Transverse colon (tissue), 4 donors: Measurements from ENCODE around the gene ADIPOR2. TPM values are rescaled to one million over a fixed set of nuclear protein-coding genes. Genes with fewer than 3 reads are reported as not detected.
A peak's percentile ranks its signal among the peaks of the same experiment; 100 is the strongest.

Experiments used
- DNase-seq: peaks from one replicate; pipeline ENCODE4 v3.0.0-alpha.2; 2019
- H3K27ac ChIP-seq, 4 donors: fragments of 200-600 bp; sonication (generic); 2 replicates each; pipeline ENCODE4 v1.5.1; 2016 to 2018; ENCODE audit warnings: inconsistent platforms in 4 of 4
- H3K27me3 ChIP-seq: fragments of 200-600 bp; sonication (generic); 2 replicates; pipeline ENCODE4 v1.5.1; 2017; ENCODE audit warnings: inconsistent platforms
- H3K36me3 ChIP-seq, 4 donors: fragments of 200-600 bp; sonication (generic); 2 replicates each; pipeline ENCODE4 v1.5.1; 2017 to 2019; ENCODE audit warnings: inconsistent platforms in 4 of 4
- H3K4me1 ChIP-seq, 4 donors: fragments of 200-600 bp; sonication (generic); 2 replicates each; pipeline ENCODE4 v1.5.1; 2017 to 2020; ENCODE audit warnings: inconsistent platforms in 4 of 4
- H3K4me3 ChIP-seq, 4 donors: fragments of 200-600 bp; sonication (generic); 1 replicate in 1 of 4; 2 replicates in 3 of 4; pipeline versions ENCODE4 v1.5.1 to v1.6.1; 2017 to 2019; ENCODE audit warnings: inconsistent platforms in 4 of 4
- H3K9me3 ChIP-seq, 2 donors: fragments of 200-600 bp; sonication (generic); 2 replicates each; pipeline ENCODE4 v1.5.1; 2017 to 2019; ENCODE audit warnings: inconsistent platforms in 2 of 2
- CTCF ChIP-seq, 5 experiments: fragments of 200-600 bp in 3 of 5; fragments of 450-650 bp in 2 of 5; sonication (generic) in 3 of 5; IDR thresholded peaks; 1 replicate in 2 of 5; 2 replicates in 3 of 5; pipeline ENCODE4 v1.5.1; 2016 to 2017; ENCODE audit warnings: antibody characterized with exemption in 5 of 5, inconsistent platforms in 3 of 5, mild to moderate bottlenecking in 2 of 5, moderate library complexity in 1 of 5
- EP300 ChIP-seq: sonication (generic); formaldehyde crosslinking; IDR thresholded peaks from one replicate; pipeline ENCODE4 v1.6.1; 2017; ENCODE audit warnings: antibody characterized with exemption, low read depth
- POLR2A ChIP-seq: fragments of 450-650 bp; IDR thresholded peaks from one replicate; pipeline ENCODE4 v1.6.1; 2016; ENCODE audit warnings: antibody characterized with exemption, mild to moderate bottlenecking, moderate library complexity
- POLR2AphosphoS5 ChIP-seq, 3 donors: sonication (generic); formaldehyde crosslinking; IDR thresholded peaks; one replicate each; pipeline ENCODE4 v1.6.1; 2016; ENCODE audit warnings: antibody characterized with exemption in 3 of 3
- WGBS, 2 donors: methylation state at CpG; one replicate each; pipeline ENCODE4 v1.1.5; 2018; ENCODE audit warnings: low coverage in 1 of 2; 5-methylcytosine and 5-hydroxymethylcytosine counted together
- in situ Hi-C, 4 donors: fragments of 200-750 bp; cut with MboI; loops; one replicate each; pipeline versions ENCODE4 v1.15.0 to v1.15.1; 2017; ENCODE audit warnings: low sequenced_read_pairs in 3 of 4, low pct_ligation_motif_present in 1 of 4, low pct_unique_long_range_greater_than_20kb in 1 of 4
- intact Hi-C: fragments of 100-400 bp; cut with DNase I; formaldehyde crosslinking; loops from one replicate; pipeline ENCODE4 v1.15.1; 2023; ENCODE audit warnings: low total_unique reads
- total RNA-seq, 4 donors: library from RNA; depleted of rRNA; stranded (reverse); fragments of >200 nt; gene quantifications; one replicate each; pipeline ENCODE4 v1.1.0, GENCODE V29; 2016

The ADIPOR2 gene
- total RNA-seq, 4 donors from 2014 or later, result 27.9 to 74.2 (median 52.1) TPM

GRCh38 chr12:1800401-1801302, 109.8 kb downstream of the ADIPOR2 start:
- in situ Hi-C loops, result loop anchor here in 3 of 4 donors (10.0 to 25.0 kb wide), 2 partner anchors 134 to 237 kb away; no protein-coding TSS in a partner anchor
- Histone ChIP-seq H3K36me3 (no peaks in the 10 kb centered on the region), H3K27ac (no peak overlapping the region), H3K4me3 (no peak overlapping the region), H3K9me3 (no peaks in the 10 kb centered on the region), H3K27me3 (no peaks in the 10 kb centered on the region), H3K4me1 (peaks cover 2 to 19% (median 11%) of the 10 kb centered on the region in 4 donors)
- WGBS, 2 donors, result 77% methylated on average over 11 of the region's 14 CpGs; no CpG with 5 or more reads in 1 of the 2 donors
- TF ChIP-seq POLR2A (no peak), CTCF (IDR thresholded peaks at IDR 0.05) (peak in 3 of 5 experiments; percentile 38 to 67 (median 60))
- intact Hi-C loops, result no loop called here
- peak; percentile 47 for DNase-seq

- TF ChIP-seq POLR2A (no peak), CTCF (IDR thresholded peaks at IDR 0.05) (no peak), POLR2AphosphoS5 (IDR thresholded peaks at IDR 0.05) (no peak), EP300 (no peak)
- DNase-seq, result peak; percentile 5
- in situ Hi-C loops, result loop anchor here in 3 of 4 donors (10.0 to 25.0 kb wide), 2 partner anchors 133 to 236 kb away; no protein-coding TSS in a partner anchor
- Histone ChIP-seq H3K4me1 (peaks cover 0 to 14% (median 7%) of the 10 kb centered on the region in 4 donors), H3K4me3 (no peak overlapping the region), H3K27me3 (no peaks in the 10 kb centered on the region), H3K9me3 (no peaks in the 10 kb centered on the region), H3K27ac (no peak overlapping the region), H3K36me3 (no peaks in the 10 kb centered on the region)
- WGBS, 2 donors, result 72% methylated on average over 16 of the region's 16 CpGs; no CpG with 5 or more reads in 1 of the 2 donors
- intact Hi-C loops, result no loop called here
Measured at GRCh38 chr12:1801303-1801975, 110.6 kb downstream of the ADIPOR2 start.

- Histone ChIP-seq H3K27me3 (no peaks in the 10 kb centered on the region), H3K36me3 (no peaks in the 10 kb centered on the region), H3K4me3 (no peak overlapping the region), H3K27ac (no peak overlapping the region), H3K9me3 (no peaks in the 10 kb centered on the region), H3K4me1 (peaks cover 0 to 4% (median 0%) of the 10 kb centered on the region in 4 donors)
- TF ChIP-seq EP300, result no peak
- TF ChIP-seq CTCF (IDR thresholded peaks at IDR 0.05), result no peak
- no peak for TF ChIP-seq POLR2A
- TF ChIP-seq POLR2AphosphoS5 (IDR thresholded peaks at IDR 0.05), result no peak
- WGBS, 2 donors, result 50 to 89% methylated on average over 1 to 7 of the region's 7 CpGs
- intact Hi-C loops, result no loop called here
- peak; percentile 6 for DNase-seq
- in situ Hi-C loops, result loop anchor here in 3 of 4 donors (10.0 to 25.0 kb wide), 2 partner anchors 131 to 234 kb away; no protein-coding TSS in a partner anchor
Measured at GRCh38 chr12:1803736-1804135, 112.9 kb downstream of the ADIPOR2 start.
